ENCODE measurements around the gene NUBP1.

Gene NUBP1

DNA sequence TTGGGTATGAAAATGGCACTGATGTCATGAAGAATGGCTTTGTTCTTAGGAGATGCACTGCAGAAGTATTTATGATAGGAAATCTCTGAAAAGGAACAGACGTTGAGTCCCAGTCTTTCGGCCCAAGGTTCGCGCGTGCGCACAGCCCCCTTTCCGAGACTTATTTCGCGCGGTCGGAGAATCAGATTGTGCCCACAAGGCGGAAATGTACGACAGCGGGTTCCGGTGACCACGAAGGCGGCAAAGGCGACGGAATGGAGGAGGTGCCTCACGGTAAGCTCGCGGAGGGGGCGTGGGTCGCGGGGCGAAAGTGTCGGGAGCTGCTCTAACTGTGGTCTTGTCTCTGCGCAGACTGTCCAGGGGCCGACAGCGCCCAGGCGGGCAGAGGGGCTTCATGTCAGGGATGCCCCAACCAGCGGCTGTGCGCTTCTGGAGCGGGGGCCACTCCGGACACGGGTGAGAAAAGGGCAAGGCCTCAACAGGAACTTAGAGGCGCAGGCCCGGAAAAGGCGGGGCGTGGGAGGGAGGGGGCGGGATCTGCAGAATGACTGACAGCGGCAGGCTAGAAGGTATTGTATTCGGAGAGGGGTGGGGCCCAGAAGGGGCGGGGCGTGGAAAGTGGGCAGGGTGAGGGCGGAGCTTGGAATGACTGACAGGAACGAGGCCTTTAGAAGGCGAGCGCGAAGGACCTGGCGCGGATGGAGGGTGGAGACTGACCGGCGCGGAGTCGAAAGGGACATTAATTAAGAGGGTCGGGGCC, at the start of gene NUBP1:
TSS of gene NUBP1 (plus strand) at position 233 of the 760 bp plus-strand sequence. CDS start at position 255, 22 bp downstream.
- H3K4me1 ChIP-seq (ENCODE audit: control insufficient read depth, insufficient read depth, low read length), result peaks cover 8% of the 10 kb centered on the region; the same call in 1 of the 2 replicates
- peak within 1 kb of the TSS; percentile 100 for H3K4me3 ChIP-seq (ENCODE audit: low read depth, low read length)
- H3K9me3 ChIP-seq (ENCODE audit: control insufficient read depth, insufficient read depth, low read length), result no peaks in the 10 kb centered on the region
- H3K9ac ChIP-seq (ENCODE audit: low read depth, low read length), result peak within 1 kb of the TSS; percentile 94
- peak within 1 kb of the TSS; percentile 94 for H3K27ac ChIP-seq (ENCODE audit: low read depth, low read length)
- H3K27me3 ChIP-seq (ENCODE audit: control insufficient read depth, insufficient read depth, low read length), result no peaks in the 10 kb centered on the region
- peaks cover 15% of the 10 kb centered on the region for H3K36me3 ChIP-seq (ENCODE audit: control insufficient read depth, insufficient read depth, low read length)

GRCh38 chr16:10693889-10694288, 49.8 kb upstream of the NUBP1 start:
- no peak overlapping the region for H3K9ac ChIP-seq (ENCODE audit: low read depth, low read length)
- no peak overlapping the region for H3K4me3 ChIP-seq (ENCODE audit: low read depth, low read length)

DNA sequence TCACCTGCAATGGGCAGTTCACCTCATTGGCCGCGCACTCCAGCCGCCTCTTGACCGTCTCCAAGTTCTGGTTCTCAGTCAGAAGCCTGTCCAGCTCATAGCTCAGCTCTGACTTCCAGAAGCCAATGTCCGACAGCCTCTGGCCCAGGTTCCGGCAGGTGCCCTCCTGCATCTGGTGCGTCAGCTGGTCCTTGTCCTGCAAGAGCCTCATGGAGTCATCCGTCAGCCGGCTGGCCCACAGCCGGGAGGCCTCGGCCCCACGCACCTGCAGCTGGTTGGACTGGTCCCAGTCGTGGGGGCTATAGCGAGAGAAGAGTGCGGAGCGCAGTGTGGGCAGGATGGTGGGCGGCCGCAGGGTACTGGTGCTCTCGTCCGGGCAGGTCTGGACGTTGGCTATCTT, 49.3 kb upstream of the NUBP1 start:
- H3K4me1 ChIP-seq (ENCODE audit: control insufficient read depth, insufficient read depth, low read length), result no peaks in the 10 kb centered on the region
- no peak overlapping the region for H3K9ac ChIP-seq (ENCODE audit: low read depth, low read length)
- no peaks in the 10 kb centered on the region for H3K27me3 ChIP-seq (ENCODE audit: control insufficient read depth, insufficient read depth, low read length)
- H3K9me3 ChIP-seq (ENCODE audit: control insufficient read depth, insufficient read depth, low read length), result 0 out of 2 replicates have a peak, but pooled peaks cover 3% of the 10 kb centered on the region
- no peak overlapping the region for H3K4me3 ChIP-seq (ENCODE audit: low read depth, low read length)
- H3K27ac ChIP-seq (ENCODE audit: low read depth, low read length), result no peak overlapping the region
- no peaks in the 10 kb centered on the region for H3K36me3 ChIP-seq (ENCODE audit: control insufficient read depth, insufficient read depth, low read length)

More at GRCh38 chr16:10693889-10694288, 49.8 kb upstream of the NUBP1 start:
- Histone ChIP-seq H3K36me3 (ENCODE audit: control insufficient read depth, insufficient read depth, low read length) (no peaks in the 10 kb centered on the region), H3K27me3 (ENCODE audit: control insufficient read depth, insufficient read depth, low read length) (no peaks in the 10 kb centered on the region), H3K4me1 (ENCODE audit: control insufficient read depth, insufficient read depth, low read length) (no peaks in the 10 kb centered on the region), H3K27ac (ENCODE audit: low read depth, low read length) (no peak overlapping the region), H3K9me3 (ENCODE audit: control insufficient read depth, insufficient read depth, low read length) (0 out of 2 replicates have a peak, but pooled peaks cover under 1% of the 10 kb centered on the region)

GRCh38 chr16:10694830-10695229, 48.8 kb upstream of the NUBP1 start, which contains the start of gene TEKT5:
Gene TEKT5, minus strand, starts transcription at chr16:10694930. Its CDS starts 57 bp downstream, at chr16:10694873.
- Histone ChIP-seq H3K4me3 (ENCODE audit: low read depth, low read length) (no peak within 1 kb of the TSS), H3K9me3 (ENCODE audit: control insufficient read depth, insufficient read depth, low read length) (0 out of 2 replicates have a peak, but pooled peaks cover 3% of the 10 kb centered on the region), H3K9ac (ENCODE audit: low read depth, low read length) (no peak within 1 kb of the TSS), H3K36me3 (ENCODE audit: control insufficient read depth, insufficient read depth, low read length) (no peaks in the 10 kb centered on the region), H3K27me3 (ENCODE audit: control insufficient read depth, insufficient read depth, low read length) (no peaks in the 10 kb centered on the region), H3K27ac (ENCODE audit: low read depth, low read length) (no peak within 1 kb of the TSS), H3K4me1 (ENCODE audit: control insufficient read depth, insufficient read depth, low read length) (no peaks in the 10 kb centered on the region)

GRCh38 chr16:10699756-10700155, 43.9 kb upstream of the NUBP1 start:
- Histone ChIP-seq H3K9ac (ENCODE audit: low read depth, low read length) (no peak overlapping the region), H3K9me3 (ENCODE audit: control insufficient read depth, insufficient read depth, low read length) (peaks cover 28% of the 10 kb centered on the region), H3K4me1 (ENCODE audit: control insufficient read depth, insufficient read depth, low read length) (no peaks in the 10 kb centered on the region), H3K36me3 (ENCODE audit: control insufficient read depth, insufficient read depth, low read length) (no peaks in the 10 kb centered on the region), H3K27ac (ENCODE audit: low read depth, low read length) (no peak overlapping the region), H3K27me3 (ENCODE audit: control insufficient read depth, insufficient read depth, low read length) (no peaks in the 10 kb centered on the region), H3K4me3 (ENCODE audit: low read depth, low read length) (no peak overlapping the region)

GRCh38 chr16:10708969-10709368, 34.7 kb upstream of the NUBP1 start:
- Histone ChIP-seq H3K9me3 (ENCODE audit: control insufficient read depth, insufficient read depth, low read length) (peaks cover 29% of the 10 kb centered on the region), H3K4me3 (ENCODE audit: low read depth, low read length) (no peak overlapping the region), H3K27ac (ENCODE audit: low read depth, low read length) (no peak overlapping the region), H3K4me1 (ENCODE audit: control insufficient read depth, insufficient read depth, low read length) (no peaks in the 10 kb centered on the region), H3K27me3 (ENCODE audit: control insufficient read depth, insufficient read depth, low read length) (no peaks in the 10 kb centered on the region), H3K36me3 (ENCODE audit: control insufficient read depth, insufficient read depth, low read length) (no peaks in the 10 kb centered on the region), H3K9ac (ENCODE audit: low read depth, low read length) (no peak overlapping the region)

- no peak overlapping the region for H3K27ac ChIP-seq (ENCODE audit: low read depth, low read length)
- no peaks in the 10 kb centered on the region for H3K9me3 ChIP-seq (ENCODE audit: control insufficient read depth, insufficient read depth, low read length)
- no peak overlapping the region for H3K9ac ChIP-seq (ENCODE audit: low read depth, low read length)
- H3K4me1 ChIP-seq (ENCODE audit: control insufficient read depth, insufficient read depth, low read length), result no peaks in the 10 kb centered on the region
- no peaks in the 10 kb centered on the region for H3K36me3 ChIP-seq (ENCODE audit: control insufficient read depth, insufficient read depth, low read length)
- H3K4me3 ChIP-seq (ENCODE audit: low read depth, low read length), result no peak overlapping the region
- no peaks in the 10 kb centered on the region for H3K27me3 ChIP-seq (ENCODE audit: control insufficient read depth, insufficient read depth, low read length)
Measured at GRCh38 chr16:10728003-10728887, 15.4 kb upstream of the NUBP1 start.

- Histone ChIP-seq H3K4me3 (ENCODE audit: low read depth, low read length) (no peak overlapping the region), H3K9me3 (ENCODE audit: control insufficient read depth, insufficient read depth, low read length) (no peaks in the 10 kb centered on the region), H3K27ac (ENCODE audit: low read depth, low read length) (no peak overlapping the region)
Measured at GRCh38 chr16:10729104-10730048, 14.3 kb upstream of the NUBP1 start.

DNA sequence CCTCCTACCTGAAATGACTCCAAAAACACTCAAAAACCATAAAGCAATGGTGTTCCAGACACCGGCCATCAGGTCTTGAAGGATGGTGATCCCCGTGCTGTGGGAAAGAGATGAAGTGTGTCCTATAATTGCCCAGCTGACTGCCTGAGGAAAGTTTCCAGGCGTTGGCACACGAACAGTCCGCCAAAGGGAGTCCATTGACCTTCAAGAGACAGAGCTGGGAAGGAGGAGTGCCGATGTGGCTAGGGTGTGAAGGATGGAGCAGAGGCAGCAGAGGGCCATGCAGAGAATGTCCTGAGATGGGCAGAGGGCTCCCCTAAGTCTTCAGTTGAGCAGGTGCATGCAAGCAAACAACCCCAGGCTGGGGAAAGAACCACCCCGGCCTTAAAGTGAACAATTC, 11.9 kb upstream of the NUBP1 start:
- no peaks in the 10 kb centered on the region for H3K9me3 ChIP-seq (ENCODE audit: control insufficient read depth, insufficient read depth, low read length)
- H3K9ac ChIP-seq (ENCODE audit: low read depth, low read length), result no peak overlapping the region
- no peak overlapping the region for H3K27ac ChIP-seq (ENCODE audit: low read depth, low read length)
- no peak overlapping the region for H3K4me3 ChIP-seq (ENCODE audit: low read depth, low read length)
- no peaks in the 10 kb centered on the region for H3K4me1 ChIP-seq (ENCODE audit: control insufficient read depth, insufficient read depth, low read length)
- no peaks in the 10 kb centered on the region for H3K27me3 ChIP-seq (ENCODE audit: control insufficient read depth, insufficient read depth, low read length)
- no peaks in the 10 kb centered on the region for H3K36me3 ChIP-seq (ENCODE audit: control insufficient read depth, insufficient read depth, low read length)

More at GRCh38 chr16:10729104-10730048, 14.3 kb upstream of the NUBP1 start:
- H3K4me1 ChIP-seq (ENCODE audit: control insufficient read depth, insufficient read depth, low read length), result no peaks in the 10 kb centered on the region
- H3K9ac ChIP-seq (ENCODE audit: low read depth, low read length), result no peak overlapping the region
- no peaks in the 10 kb centered on the region for H3K36me3 ChIP-seq (ENCODE audit: control insufficient read depth, insufficient read depth, low read length)
- no peaks in the 10 kb centered on the region for H3K27me3 ChIP-seq (ENCODE audit: control insufficient read depth, insufficient read depth, low read length)

GRCh38 chr16:10737068-10737625, 6.5 kb upstream of the NUBP1 start:
- H3K9me3 ChIP-seq (ENCODE audit: control insufficient read depth, insufficient read depth, low read length), result no peaks in the 10 kb centered on the region
- no peak overlapping the region for H3K27ac ChIP-seq (ENCODE audit: low read depth, low read length)
- no peaks in the 10 kb centered on the region for H3K4me1 ChIP-seq (ENCODE audit: control insufficient read depth, insufficient read depth, low read length)
- no peak overlapping the region for H3K4me3 ChIP-seq (ENCODE audit: low read depth, low read length)
- no peaks in the 10 kb centered on the region for H3K27me3 ChIP-seq (ENCODE audit: control insufficient read depth, insufficient read depth, low read length)
- no peak overlapping the region for H3K9ac ChIP-seq (ENCODE audit: low read depth, low read length)
- no peaks in the 10 kb centered on the region for H3K36me3 ChIP-seq (ENCODE audit: control insufficient read depth, insufficient read depth, low read length)
